Measurements from ENCODE around the gene C1QL4. TPM values are rescaled to one million over a fixed set of nuclear protein-coding genes. Genes with fewer than 3 reads are reported as not detected.
"Not testable (repeated sequence)": the region's sequence is repeated elsewhere in the genome, so short reads cannot be mapped to it uniquely, and the experiment has no call there.

The C1QL4 gene
- not detected in 2 replicates for total RNA-seq
- total RNA-seq (2013) = not detected
- not detected in 2 replicates for polyA plus RNA-seq
- polyA minus RNA-seq = 0.14 TPM in 1 of 2 replicates, not detected in the other

- Histone ChIP-seq H3K79me2 (ENCODE audit: control insufficient read depth, insufficient read depth, low read length) (no peaks in the 10 kb centered on the region), H2AFZ (ENCODE audit: insufficient read depth, low read depth, low read length, poor library complexity, severe bottlenecking) (peak within 1 kb of the TSS; percentile 69), H3K4me2 (replicated peaks; ENCODE audit: low read depth, low read length, poor library complexity, severe bottlenecking) (peak within 1 kb of the TSS; percentile 86), H3K4me1 (ENCODE audit: control insufficient read depth in 2 of 2, insufficient read depth in 2 of 2, low read length in 2 of 2) (peaks cover 38 to 39% of the 10 kb centered on the region in 2 donors), H3K9ac (ENCODE audit: low read length) (peak within 1 kb of the TSS; percentile 51), H4K20me1 (ENCODE audit: control insufficient read depth, insufficient read depth, low read length, poor library complexity, severe bottlenecking) (no peaks in the 10 kb centered on the region), H3K27ac (ENCODE audit: low read length in 2 of 2) (no peak within 1 kb of the TSS), H3K4me3 (ENCODE audit: control extremely low read depth in 1 of 5, extremely low read depth in 1 of 5, insufficient read depth in 1 of 5, low read depth in 2 of 5, low read length in 4 of 5) (peak within 1 kb of the TSS in 4 of 5 experiments; percentile 21 to 50 (median 46)), H3K27me3 (replicated peaks in 1 of 4; ENCODE audit: control extremely low read depth in 1 of 4, control insufficient read depth in 3 of 4, insufficient read depth in 4 of 4, low read length in 3 of 4) (peaks cover 0 to 86% (median 49%) of the 10 kb centered on the region in 4 experiments), H3K36me3 (replicated peaks in 1 of 2; ENCODE audit: control extremely low read depth in 1 of 2, control insufficient read depth in 1 of 2, extremely low read depth in 1 of 2, insufficient read depth in 2 of 2, low read length in 1 of 2) (no peaks in the 10 kb centered on the region), H3K9me3 (ENCODE audit: control extremely low read depth in 1 of 3, control insufficient read depth in 2 of 3, insufficient read depth in 1 of 3, low read length in 2 of 3) (peaks cover 0 to 28% (median 0%) of the 10 kb centered on the region in 3 donors)
- POLR2A ChIA-PET = interaction anchor here (0.8 kb wide), 1 partner anchor 30 kb away, joined by 9 read pairs; no protein-coding TSS in a partner anchor
- intact Hi-C loops (cut with micrococcal nuclease) = loop anchor here (1.0 to 2.0 kb wide), 4 partner anchors 10 to 72 kb away; partner anchors contain the start of gene TUBA1C
- DNase-seq (peak; percentile 91), ATAC-seq (ENCODE audit: low read depth) (peak; percentile 98)
- WGBS (ENCODE audit: insufficient coverage) = 7% methylated on average over 55 of the region's 65 CpGs
- TF ChIP-seq EZH2 (IDR thresholded peaks at IDR 0.05; ENCODE audit: borderline replicate concordance, insufficient read depth, low read depth, low read length, poor library complexity, severe bottlenecking) (peak; percentile 70), CTCF (IDR thresholded peaks at IDR 0.05) (peak; percentile 99)
- Mint-ChIP-seq H3K4me1 (peaks cover 38% of the 10 kb centered on the region), H3K27me3 (peaks cover 66% of the 10 kb centered on the region), H3K4me3 (peak within 1 kb of the TSS; percentile 80), H3K9me3 (ENCODE audit: insufficient read depth) (no peaks in the 10 kb centered on the region), H3K27ac (peak within 1 kb of the TSS; percentile 61)
- CTCF ChIA-PET = interaction anchor here (0.6 to 8.5 kb wide), 14 partner anchors 11 to 176 kb away, joined by 3 to 95 read pairs (median 4); partner anchors contain the start of genes DNAJC22, PRPH and TROAP
These were observed at the start of gene C1QL4 for GRCh38 chr12:49336645-49337584. Gene C1QL4 (minus strand): TSS chr12:49337188. CDS start chr12:49336477, 711 bp downstream.

- H3K27ac ChIP-seq (ENCODE audit: low read length in 2 of 2); H3K4me1 ChIP-seq (ENCODE audit: control insufficient read depth in 2 of 2, insufficient read depth in 2 of 2, low read length in 2 of 2); H3K4me1 Mint-ChIP-seq; H3K27me3 ChIP-seq (replicated peaks in 1 of 4; ENCODE audit: control extremely low read depth in 1 of 4, control insufficient read depth in 3 of 4, insufficient read depth in 4 of 4, low read length in 3 of 4); H2AFZ ChIP-seq (ENCODE audit: insufficient read depth, low read depth, low read length, poor library complexity, severe bottlenecking); H3K9ac ChIP-seq (ENCODE audit: low read length); H3K36me3 ChIP-seq (replicated peaks in 1 of 2; ENCODE audit: control extremely low read depth in 1 of 2, control insufficient read depth in 1 of 2, extremely low read depth in 1 of 2, insufficient read depth in 2 of 2, low read length in 1 of 2); H3K4me3 ChIP-seq (ENCODE audit: control extremely low read depth in 1 of 5, extremely low read depth in 1 of 5, insufficient read depth in 1 of 5, low read depth in 2 of 5, low read length in 4 of 5); intact Hi-C loops (cut with micrococcal nuclease); H3K4me3 Mint-ChIP-seq; H3K9me3 ChIP-seq (ENCODE audit: control extremely low read depth in 1 of 3, control insufficient read depth in 2 of 3, insufficient read depth in 1 of 3, low read length in 2 of 3); H3K27me3 Mint-ChIP-seq; H3K9me3 Mint-ChIP-seq (ENCODE audit: insufficient read depth); ATAC-seq (ENCODE audit: low read depth); POLR2A ChIA-PET; H4K20me1 ChIP-seq (ENCODE audit: control insufficient read depth, insufficient read depth, low read length, poor library complexity, severe bottlenecking); DNase-seq; CTCF ChIA-PET; H3K27ac Mint-ChIP-seq; H3K4me2 ChIP-seq (replicated peaks; ENCODE audit: low read depth, low read length, poor library complexity, severe bottlenecking): not testable (repeated sequence)
- peaks cover 24% of the 10 kb centered on the region for H3K79me2 ChIP-seq (ENCODE audit: control insufficient read depth, insufficient read depth, low read length)
- 100% methylated on average over 6 of the region's 9 CpGs for WGBS (ENCODE audit: insufficient coverage)
These were observed 43.2 kb upstream of the C1QL4 start for GRCh38 chr12:49380184-49380583.
